GM12878 (cell line): Measurements from ENCODE around the gene JHY. TPM values are rescaled to one million over a fixed set of nuclear protein-coding genes. Genes with fewer than 3 reads are reported as not detected.

ENCODE experiments used
- BACH1 ChIP-seq: fragments of 450-650 bp; IDR thresholded peaks from 2 replicates; pipeline ENCODE4 v1.6.1; 2017; ENCODE audit warnings: mild to moderate bottlenecking, borderline replicate concordance
- HDAC2 ChIP-seq: fragments of 200-600 bp; sonication (generic); IDR thresholded peaks from 2 replicates; pipeline ENCODE4 v1.6.1; 2017
- MYB ChIP-seq: fragments of 150-350 bp; IDR thresholded peaks from 2 replicates; pipeline ENCODE4 v1.6.1; 2014; ENCODE audit warnings: mild to moderate bottlenecking, low read depth, low read length, borderline replicate concordance
- POLR2AphosphoS5 ChIP-seq: IDR thresholded peaks from 2 replicates; pipeline ENCODE4 v1.6.1; 2011; ENCODE audit warnings: mild to moderate bottlenecking, low read length, inconsistent platforms
- SMARCA5 ChIP-seq: fragments of 450-650 bp; IDR thresholded peaks from 2 replicates; pipeline ENCODE4 v1.6.1; 2017; ENCODE audit warnings: mild to moderate bottlenecking
- SMC3 ChIP-seq: IDR thresholded peaks from 2 replicates; pipeline ENCODE4 v1.6.1; 2011; ENCODE audit warnings: low read length, improper control_type of control experiment, borderline replicate concordance
- STAT1 ChIP-seq: fragments of 450-650 bp; conservative IDR thresholded peaks from 2 replicates; pipeline ENCODE4 v1.6.1; 2014; ENCODE audit warnings: antibody characterized with exemption, mild to moderate bottlenecking
- SUPT20H ChIP-seq: IDR thresholded peaks from 2 replicates; pipeline ENCODE4 v1.6.1; 2011; ENCODE audit warnings: low read depth, mild to moderate bottlenecking, low read length, moderate library complexity, borderline replicate concordance; ENCODE audit not compliant: control insufficient read depth
- TCF7 ChIP-seq: IDR thresholded peaks from 2 replicates; pipeline ENCODE4 v1.6.1; 2014; ENCODE audit warnings: antibody characterized with exemption, borderline replicate concordance
- YBX1 ChIP-seq: fragments of 450-650 bp; IDR thresholded peaks from 2 replicates; pipeline ENCODE4 v1.6.1; 2016; ENCODE audit warnings: antibody characterized with exemption
- ZNF687 ChIP-seq: fragments of 450-650 bp; IDR thresholded peaks from 2 replicates; pipeline ENCODE4 v1.6.1; 2017; ENCODE audit warnings: mild to moderate bottlenecking, moderate library complexity
- polyA plus RNA-seq, 11 experiments: library from polyadenylated mRNA; depleted of rRNA in 4 of 11; unstranded in 6 of 11; stranded (reverse) in 5 of 11; fragments of >200 nt; fragmentation: Nextera tagmentation in 4 of 11; fragmentation: Illumina TruSeq in 1 of 11; extraction: Ambion mirVana in 4 of 11; extraction: Trizol in 1 of 11; gene quantifications; 1 replicate in 1 of 11; 2 replicates in 10 of 11; pipeline versions ENCODE4 v1.2.1 to v1.2.3, GENCODE V29; 2011 to 2016; ENCODE audit warnings: inconsistent platforms in 2 of 11, missing spikeins in 2 of 11, low read depth in 1 of 11
- total RNA-seq, 4 experiments: library from RNA; depleted of rRNA in 3 of 4; stranded (reverse); fragments of >200 nt in 3 of 4; fragmentation: Illumina TruSeq in 1 of 4; extraction: Trizol in 1 of 4; gene quantifications; 2 replicates each; pipeline versions ENCODE4 v1.2.1 to v1.2.3, GENCODE V29; 2013 to 2021
- TF ChIP-seq, protein P1 (sequence below): fragments of 450-650 bp; IDR thresholded peaks from 2 replicates; pipeline ENCODE4 v1.6.1; 2017; ENCODE audit warnings: antibody characterized with exemption, mild to moderate bottlenecking, moderate library complexity
- TF ChIP-seq, protein P2 (sequence below): fragments of 450-650 bp; formaldehyde crosslinking; IDR thresholded peaks from 2 replicates; pipeline ENCODE4 v1.4.0; 2020; ENCODE audit warnings: mild to moderate bottlenecking, moderate library complexity
- TF ChIP-seq, protein P3 (sequence below): fragments of 450-650 bp; IDR thresholded peaks from 2 replicates; pipeline ENCODE4 v1.6.1; 2017; ENCODE audit warnings: low read depth, mild to moderate bottlenecking, moderate library complexity
- TF ChIP-seq, protein P4 (sequence below): fragments of 450-650 bp; IDR thresholded peaks from 2 replicates; pipeline ENCODE4 v1.6.1; 2014; ENCODE audit warnings: mild to moderate bottlenecking

The JHY gene
- total and polyA plus RNA-seq, 10 of the 15 experiments (the other 5 are each of a cell fraction or from before 2014, with no cell fraction given): 0.90 to 7.1 (median 5.5) TPM

DNA sequence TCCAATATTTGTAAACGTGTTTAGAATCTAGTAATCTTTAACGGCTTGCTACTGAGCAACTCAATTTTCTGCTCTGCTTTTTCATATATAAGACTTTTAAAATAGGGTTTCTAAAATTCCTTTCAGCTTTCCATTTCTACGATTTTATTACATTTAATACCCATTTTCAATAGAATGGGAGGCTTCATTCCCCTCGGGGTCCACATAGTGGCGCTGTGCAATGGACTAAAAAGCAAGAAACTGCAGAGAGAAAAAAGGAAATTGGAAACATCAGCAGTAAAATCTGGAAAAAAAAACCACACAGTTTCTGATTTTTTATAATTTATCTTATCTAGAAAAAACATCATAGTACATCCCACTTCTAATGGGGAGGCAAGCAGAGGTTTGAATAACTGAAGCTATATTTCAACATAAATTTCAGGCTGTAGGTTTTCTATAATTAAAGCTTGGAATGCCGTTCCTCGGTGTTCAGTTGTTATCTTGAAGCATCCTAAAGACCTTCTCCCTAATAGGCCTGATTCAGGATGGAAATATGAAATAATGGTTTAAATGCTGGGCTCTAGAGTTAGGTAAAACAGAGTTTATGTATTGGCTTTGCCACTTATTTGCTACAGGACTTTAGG lies 18.7 kb upstream of the JHY start (continued):
- TF ChIP-seq STAT1: no peak
- no peak for TF ChIP-seq BACH1
- TF ChIP-seq, protein P1, sequence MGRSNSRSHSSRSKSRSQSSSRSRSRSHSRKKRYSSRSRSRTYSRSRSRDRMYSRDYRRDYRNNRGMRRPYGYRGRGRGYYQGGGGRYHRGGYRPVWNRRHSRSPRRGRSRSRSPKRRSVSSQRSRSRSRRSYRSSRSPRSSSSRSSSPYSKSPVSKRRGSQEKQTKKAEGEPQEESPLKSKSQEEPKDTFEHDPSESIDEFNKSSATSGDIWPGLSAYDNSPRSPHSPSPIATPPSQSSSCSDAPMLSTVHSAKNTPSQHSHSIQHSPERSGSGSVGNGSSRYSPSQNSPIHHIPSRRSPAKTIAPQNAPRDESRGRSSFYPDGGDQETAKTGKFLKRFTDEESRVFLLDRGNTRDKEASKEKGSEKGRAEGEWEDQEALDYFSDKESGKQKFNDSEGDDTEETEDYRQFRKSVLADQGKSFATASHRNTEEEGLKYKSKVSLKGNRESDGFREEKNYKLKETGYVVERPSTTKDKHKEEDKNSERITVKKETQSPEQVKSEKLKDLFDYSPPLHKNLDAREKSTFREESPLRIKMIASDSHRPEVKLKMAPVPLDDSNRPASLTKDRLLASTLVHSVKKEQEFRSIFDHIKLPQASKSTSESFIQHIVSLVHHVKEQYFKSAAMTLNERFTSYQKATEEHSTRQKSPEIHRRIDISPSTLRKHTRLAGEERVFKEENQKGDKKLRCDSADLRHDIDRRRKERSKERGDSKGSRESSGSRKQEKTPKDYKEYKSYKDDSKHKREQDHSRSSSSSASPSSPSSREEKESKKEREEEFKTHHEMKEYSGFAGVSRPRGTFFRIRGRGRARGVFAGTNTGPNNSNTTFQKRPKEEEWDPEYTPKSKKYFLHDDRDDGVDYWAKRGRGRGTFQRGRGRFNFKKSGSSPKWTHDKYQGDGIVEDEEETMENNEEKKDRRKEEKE: no peak
- no peak for TF ChIP-seq HDAC2
- TF ChIP-seq YBX1: no peak
- TF ChIP-seq, protein P2, sequence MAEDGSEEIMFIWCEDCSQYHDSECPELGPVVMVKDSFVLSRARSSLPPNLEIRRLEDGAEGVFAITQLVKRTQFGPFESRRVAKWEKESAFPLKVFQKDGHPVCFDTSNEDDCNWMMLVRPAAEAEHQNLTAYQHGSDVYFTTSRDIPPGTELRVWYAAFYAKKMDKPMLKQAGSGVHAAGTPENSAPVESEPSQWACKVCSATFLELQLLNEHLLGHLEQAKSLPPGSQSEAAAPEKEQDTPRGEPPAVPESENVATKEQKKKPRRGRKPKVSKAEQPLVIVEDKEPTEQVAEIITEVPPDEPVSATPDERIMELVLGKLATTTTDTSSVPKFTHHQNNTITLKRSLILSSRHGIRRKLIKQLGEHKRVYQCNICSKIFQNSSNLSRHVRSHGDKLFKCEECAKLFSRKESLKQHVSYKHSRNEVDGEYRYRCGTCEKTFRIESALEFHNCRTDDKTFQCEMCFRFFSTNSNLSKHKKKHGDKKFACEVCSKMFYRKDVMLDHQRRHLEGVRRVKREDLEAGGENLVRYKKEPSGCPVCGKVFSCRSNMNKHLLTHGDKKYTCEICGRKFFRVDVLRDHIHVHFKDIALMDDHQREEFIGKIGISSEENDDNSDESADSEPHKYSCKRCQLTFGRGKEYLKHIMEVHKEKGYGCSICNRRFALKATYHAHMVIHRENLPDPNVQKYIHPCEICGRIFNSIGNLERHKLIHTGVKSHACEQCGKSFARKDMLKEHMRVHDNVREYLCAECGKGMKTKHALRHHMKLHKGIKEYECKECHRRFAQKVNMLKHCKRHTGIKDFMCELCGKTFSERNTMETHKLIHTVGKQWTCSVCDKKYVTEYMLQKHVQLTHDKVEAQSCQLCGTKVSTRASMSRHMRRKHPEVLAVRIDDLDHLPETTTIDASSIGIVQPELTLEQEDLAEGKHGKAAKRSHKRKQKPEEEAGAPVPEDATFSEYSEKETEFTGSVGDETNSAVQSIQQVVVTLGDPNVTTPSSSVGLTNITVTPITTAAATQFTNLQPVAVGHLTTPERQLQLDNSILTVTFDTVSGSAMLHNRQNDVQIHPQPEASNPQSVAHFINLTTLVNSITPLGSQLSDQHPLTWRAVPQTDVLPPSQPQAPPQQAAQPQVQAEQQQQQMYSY (CRISPR knock-in tag): no peak
- no peak for TF ChIP-seq TCF7
- peak; percentile 83; the same call in 1 of the 2 replicates for TF ChIP-seq SMC3
- TF ChIP-seq, protein P3, sequence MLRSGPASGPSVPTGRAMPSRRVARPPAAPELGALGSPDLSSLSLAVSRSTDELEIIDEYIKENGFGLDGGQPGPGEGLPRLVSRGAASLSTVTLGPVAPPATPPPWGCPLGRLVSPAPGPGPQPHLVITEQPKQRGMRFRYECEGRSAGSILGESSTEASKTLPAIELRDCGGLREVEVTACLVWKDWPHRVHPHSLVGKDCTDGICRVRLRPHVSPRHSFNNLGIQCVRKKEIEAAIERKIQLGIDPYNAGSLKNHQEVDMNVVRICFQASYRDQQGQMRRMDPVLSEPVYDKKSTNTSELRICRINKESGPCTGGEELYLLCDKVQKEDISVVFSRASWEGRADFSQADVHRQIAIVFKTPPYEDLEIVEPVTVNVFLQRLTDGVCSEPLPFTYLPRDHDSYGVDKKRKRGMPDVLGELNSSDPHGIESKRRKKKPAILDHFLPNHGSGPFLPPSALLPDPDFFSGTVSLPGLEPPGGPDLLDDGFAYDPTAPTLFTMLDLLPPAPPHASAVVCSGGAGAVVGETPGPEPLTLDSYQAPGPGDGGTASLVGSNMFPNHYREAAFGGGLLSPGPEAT: no peak
- TF ChIP-seq SMARCA5: no peak
- TF ChIP-seq MYB: no peak
- no peak for TF ChIP-seq ZNF687
- TF ChIP-seq SUPT20H: no peak
- TF ChIP-seq POLR2AphosphoS5: no peak
- TF ChIP-seq, protein P4, sequence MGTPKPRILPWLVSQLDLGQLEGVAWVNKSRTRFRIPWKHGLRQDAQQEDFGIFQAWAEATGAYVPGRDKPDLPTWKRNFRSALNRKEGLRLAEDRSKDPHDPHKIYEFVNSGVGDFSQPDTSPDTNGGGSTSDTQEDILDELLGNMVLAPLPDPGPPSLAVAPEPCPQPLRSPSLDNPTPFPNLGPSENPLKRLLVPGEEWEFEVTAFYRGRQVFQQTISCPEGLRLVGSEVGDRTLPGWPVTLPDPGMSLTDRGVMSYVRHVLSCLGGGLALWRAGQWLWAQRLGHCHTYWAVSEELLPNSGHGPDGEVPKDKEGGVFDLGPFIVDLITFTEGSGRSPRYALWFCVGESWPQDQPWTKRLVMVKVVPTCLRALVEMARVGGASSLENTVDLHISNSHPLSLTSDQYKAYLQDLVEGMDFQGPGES: no peak
